ENCODE results near the gene SRGAP3.

Gene SRGAP3

DNA sequence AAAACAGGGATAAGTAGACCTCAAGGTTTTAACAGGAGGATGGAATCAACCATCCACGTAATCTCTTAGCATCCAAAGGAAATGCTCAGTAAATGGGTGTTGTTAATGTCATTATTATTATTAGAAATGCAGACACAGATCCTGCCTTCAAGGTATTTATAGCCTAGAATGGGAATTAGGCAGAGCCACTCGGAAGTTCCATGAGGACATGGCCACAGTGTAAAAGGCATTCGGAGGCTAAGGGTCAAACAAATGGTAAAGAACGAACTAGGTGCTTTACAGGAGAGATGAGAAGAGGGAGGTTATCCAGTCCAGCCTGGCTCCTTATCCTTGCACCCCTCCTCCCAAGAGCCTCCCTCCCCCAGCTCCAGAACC is 65.0 kb downstream of the SRGAP3 start:
- TF ChIP-seq, protein P1, sequence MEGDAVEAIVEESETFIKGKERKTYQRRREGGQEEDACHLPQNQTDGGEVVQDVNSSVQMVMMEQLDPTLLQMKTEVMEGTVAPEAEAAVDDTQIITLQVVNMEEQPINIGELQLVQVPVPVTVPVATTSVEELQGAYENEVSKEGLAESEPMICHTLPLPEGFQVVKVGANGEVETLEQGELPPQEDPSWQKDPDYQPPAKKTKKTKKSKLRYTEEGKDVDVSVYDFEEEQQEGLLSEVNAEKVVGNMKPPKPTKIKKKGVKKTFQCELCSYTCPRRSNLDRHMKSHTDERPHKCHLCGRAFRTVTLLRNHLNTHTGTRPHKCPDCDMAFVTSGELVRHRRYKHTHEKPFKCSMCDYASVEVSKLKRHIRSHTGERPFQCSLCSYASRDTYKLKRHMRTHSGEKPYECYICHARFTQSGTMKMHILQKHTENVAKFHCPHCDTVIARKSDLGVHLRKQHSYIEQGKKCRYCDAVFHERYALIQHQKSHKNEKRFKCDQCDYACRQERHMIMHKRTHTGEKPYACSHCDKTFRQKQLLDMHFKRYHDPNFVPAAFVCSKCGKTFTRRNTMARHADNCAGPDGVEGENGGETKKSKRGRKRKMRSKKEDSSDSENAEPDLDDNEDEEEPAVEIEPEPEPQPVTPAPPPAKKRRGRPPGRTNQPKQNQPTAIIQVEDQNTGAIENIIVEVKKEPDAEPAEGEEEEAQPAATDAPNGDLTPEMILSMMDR (conservative IDR thresholded peaks at IDR 0.05), result no peak
- no peak overlapping the region; the same call in 1 of the 2 replicates for H3K27ac ChIP-seq

DNA sequence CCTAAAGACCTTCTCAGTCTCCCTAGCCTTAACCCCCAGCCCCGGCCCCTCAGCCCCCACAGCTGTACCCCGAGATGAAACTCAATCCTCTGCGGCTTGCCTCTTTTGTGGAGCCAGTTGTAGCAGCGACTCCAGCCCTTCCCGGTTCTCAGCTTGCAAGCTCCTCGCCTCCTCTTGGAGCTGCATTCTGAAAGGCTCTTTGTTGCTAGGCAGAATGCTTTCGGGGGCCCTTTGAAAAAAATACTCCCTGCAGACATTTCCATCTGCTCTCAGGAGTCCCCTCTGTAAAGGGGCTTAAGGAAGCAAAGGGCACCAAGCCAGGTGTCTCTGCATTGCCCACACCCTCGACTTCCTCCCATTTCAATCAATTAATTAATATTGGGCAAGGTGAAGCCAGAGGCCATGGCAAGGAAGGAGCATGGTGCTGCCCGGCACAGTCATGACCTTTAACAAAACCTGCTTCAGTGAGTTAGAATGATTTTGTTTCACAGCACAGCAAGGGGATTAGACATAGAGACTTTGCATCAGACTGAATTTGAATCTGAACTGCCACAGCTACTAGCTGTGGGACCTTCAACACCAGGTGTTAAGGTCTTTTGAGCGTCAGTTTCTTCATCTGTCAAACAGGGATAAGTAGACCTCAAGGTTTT is 65.5 kb downstream of the SRGAP3 start:
- H3K27ac ChIP-seq, result peak overlapping the region; percentile 29
- TF ChIP-seq, protein P1 (conservative IDR thresholded peaks at IDR 0.05), result no peak

DNA sequence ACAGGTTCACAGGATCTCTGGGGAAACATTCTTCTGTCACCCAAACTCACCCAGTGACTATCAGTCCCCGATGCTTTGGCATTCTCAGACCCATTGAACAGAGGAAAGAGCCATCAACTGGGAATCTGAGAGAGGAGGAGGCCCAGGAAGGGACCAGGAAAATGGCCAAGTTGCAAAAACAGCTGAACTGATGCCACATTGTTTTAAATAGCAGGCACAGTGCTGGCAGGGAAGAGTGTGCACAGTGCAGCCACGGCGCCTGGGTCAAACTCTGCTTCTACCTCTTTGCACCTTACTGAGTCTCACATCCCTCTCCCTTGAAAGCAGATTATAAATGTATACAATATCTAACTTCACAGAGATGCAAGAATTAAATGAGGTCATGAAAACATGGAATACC is 66.4 kb downstream of the SRGAP3 start:
- TF ChIP-seq, protein P1 (conservative IDR thresholded peaks at IDR 0.05), result no peak
- H3K27ac ChIP-seq, result peak overlapping the region; percentile 29; the same call in 1 of the 2 replicates

DNA sequence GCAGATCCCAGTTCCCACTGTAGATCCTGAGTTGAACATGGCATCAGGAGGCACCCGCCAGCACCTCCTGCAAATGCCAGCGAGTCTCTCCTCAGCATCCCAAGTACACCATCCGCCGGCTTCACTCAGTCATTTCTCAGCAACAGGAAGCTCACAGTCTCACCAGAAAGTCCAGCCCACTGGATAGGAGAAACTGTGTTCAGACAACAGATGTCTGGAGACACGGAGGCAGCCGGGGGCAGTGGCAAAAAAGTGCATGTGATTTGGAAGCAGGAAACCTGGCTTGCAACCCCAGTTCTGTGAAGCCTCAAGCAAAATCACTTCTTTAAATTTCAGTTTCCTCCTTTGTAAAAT is 68.7 kb downstream of the SRGAP3 start:
- H3K27ac ChIP-seq, result no peak overlapping the region
- TF ChIP-seq, protein P1 (conservative IDR thresholded peaks at IDR 0.05), result no peak

DNA sequence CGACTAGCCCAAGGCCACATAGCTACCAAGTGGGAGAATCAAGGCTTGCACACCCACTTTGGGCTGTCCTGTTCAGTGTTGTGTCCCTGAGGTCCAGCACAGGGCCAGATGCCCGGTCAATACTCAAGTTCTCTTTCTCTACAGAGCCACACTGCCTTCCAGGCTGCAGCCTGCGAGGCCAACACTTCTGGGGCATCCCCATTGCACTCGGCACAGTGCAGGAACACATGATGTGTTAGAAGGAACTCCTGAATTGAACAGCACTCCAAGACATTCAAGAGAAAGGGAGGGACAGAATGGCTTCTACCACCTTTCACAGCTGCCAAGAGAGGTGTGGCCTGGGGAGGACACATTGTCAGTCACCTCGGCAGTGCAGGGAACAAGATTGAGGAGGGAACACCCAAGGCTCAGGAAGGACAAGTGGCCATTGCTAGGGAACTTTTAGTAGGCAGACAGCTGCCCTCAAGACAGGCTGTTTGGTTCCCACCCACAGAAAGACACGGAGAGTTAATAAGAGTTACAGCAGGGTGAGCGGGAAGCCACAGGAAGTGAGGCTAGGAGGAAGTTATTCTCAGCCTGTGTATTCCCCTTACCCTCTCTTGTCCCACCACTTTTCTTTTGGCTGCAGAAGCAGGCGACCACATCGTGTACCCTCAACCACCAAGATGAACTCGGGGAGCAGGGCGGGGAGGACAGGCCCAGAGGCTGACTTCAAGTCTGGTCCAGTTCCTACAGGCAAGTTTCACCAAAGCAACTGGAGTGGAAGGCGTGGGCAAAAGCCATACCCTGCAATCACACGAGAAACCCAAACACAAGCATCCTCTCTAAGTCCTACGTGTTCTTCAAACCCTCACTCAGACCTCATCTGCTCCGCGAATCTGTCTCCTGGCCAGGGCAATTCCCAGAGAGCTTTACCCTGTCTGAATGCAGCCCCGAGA is 69.4 kb downstream of the SRGAP3 start:
- H3K27ac ChIP-seq, result no peak overlapping the region

GRCh38 chr3:9178697-9179096 is 70.7 kb downstream of the SRGAP3 start:
- TF ChIP-seq, protein P1 (conservative IDR thresholded peaks at IDR 0.05), result no peak
- H3K27ac ChIP-seq, result no peak overlapping the region

More for the DNA sequence above, 69.4 kb downstream of the SRGAP3 start:
- TF ChIP-seq, protein P1 (conservative IDR thresholded peaks at IDR 0.05), result no peak

DNA sequence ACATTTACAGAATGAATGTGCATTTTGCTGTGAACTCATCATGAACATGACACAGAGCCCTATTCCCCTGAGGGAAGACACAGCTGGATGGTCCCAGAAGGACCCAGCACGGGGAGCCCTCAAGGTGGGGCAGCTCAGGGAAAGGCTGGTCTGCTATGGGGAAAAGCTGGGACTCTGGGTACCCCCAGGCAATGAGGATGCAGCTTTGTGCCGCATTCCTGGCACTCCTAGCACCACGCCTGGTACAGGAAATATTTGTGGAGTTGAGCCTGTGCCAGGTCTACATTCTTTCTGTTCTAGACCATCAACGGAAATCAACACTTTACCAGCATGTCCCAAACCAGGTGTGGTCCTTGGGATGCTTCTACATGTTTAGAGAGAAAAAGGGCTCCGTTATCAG is 74.0 kb downstream of the SRGAP3 start:
- peak overlapping the region; percentile 98; the same call in 1 of the 2 replicates for H3K27ac ChIP-seq
- TF ChIP-seq, protein P1 (conservative IDR thresholded peaks at IDR 0.05), result no peak

Data from VCaP (cell line).